Measurements from ENCODE around the gene TFCP2L1. TPM values are rescaled to one million over a fixed set of nuclear protein-coding genes. Genes with fewer than 3 reads are reported as not detected.

The TFCP2L1 gene
- total and polyA plus RNA-seq, 2 of the 4 experiments (the other 2 are of a cell fraction), result not detected

DNA sequence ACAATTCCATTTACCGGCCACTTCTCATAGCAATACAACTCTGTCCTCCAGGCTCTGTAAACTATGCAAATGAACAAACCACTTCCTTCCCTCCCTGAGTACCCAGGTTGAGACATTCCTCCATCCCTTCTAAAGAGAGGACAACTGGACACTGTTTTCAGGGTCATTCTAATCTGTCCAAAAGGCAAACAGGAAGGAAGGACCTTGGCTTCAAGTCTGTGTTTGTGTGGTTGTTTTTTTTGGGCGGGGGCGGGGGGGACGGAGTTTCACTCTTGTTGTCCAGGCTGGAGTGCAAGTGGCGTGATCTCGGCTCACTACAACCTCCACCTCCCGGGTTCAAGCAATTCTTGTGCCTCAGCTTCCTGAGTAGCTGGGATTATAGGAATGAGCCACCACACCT, 3.3 kb downstream of the TFCP2L1 start:
- Histone ChIP-seq H3K9me3 (ENCODE audit: control insufficient read depth, insufficient read depth, low read length) (no peaks in the 10 kb centered on the region), H2BK120ac (ENCODE audit: low read depth, low read length) (no peak overlapping the region), H3K9ac (ENCODE audit: low read depth, low read length) (no peak overlapping the region), H2BK15ac (ENCODE audit: low read depth, low read length) (no peak overlapping the region), H4K91ac (ENCODE audit: insufficient read depth, low read depth, low read length) (no peak overlapping the region), H3K4me1 (ENCODE audit: control insufficient read depth, insufficient read depth, low read length) (no peaks in the 10 kb centered on the region), H4K5ac (ENCODE audit: low read depth, low read length) (no peak overlapping the region), H3K27me3 (ENCODE audit: control insufficient read depth, insufficient read depth, low read length) (peaks cover 54% of the 10 kb centered on the region), H3K4ac (ENCODE audit: low read depth, low read length) (no peak overlapping the region), H4K8ac (ENCODE audit: low read depth in 2 of 2, low read length in 2 of 2) (no peak overlapping the region), H2BK20ac (ENCODE audit: low read depth, low read length) (no peak overlapping the region), H3K56ac (ENCODE audit: extremely low read depth, insufficient read depth, low read length) (no peak overlapping the region), H3K23ac (ENCODE audit: low read depth, low read length) (no peak overlapping the region), H3K36me3 (ENCODE audit: control insufficient read depth, insufficient read depth, low read length) (no peaks in the 10 kb centered on the region), H2AK5ac (ENCODE audit: low read depth, low read length) (no peak overlapping the region), H2AK9ac (replicated peaks; ENCODE audit: low read depth, low read length, poor library complexity) (no peak overlapping the region), H3K18ac (ENCODE audit: low read depth, low read length) (no peak overlapping the region), H3K79me1 (ENCODE audit: low read depth in 1 of 2, low read length in 2 of 2) (no peaks in the 10 kb centered on the region), H3K27ac (ENCODE audit: insufficient read depth, low read length) (no peak overlapping the region), H2BK5ac (ENCODE audit: low read depth, low read length, poor library complexity, severe bottlenecking) (no peak overlapping the region), H3K4me2 (ENCODE audit: low read depth, low read length) (no peak overlapping the region), H4K20me1 (ENCODE audit: insufficient read depth, low read length) (no peaks in the 10 kb centered on the region), H3K9me1 (ENCODE audit: insufficient read depth, low read length) (no peaks in the 10 kb centered on the region), H3K4me3 (ENCODE audit: insufficient read depth, low read depth, low read length) (no peak overlapping the region), H2AFZ (replicated peaks; ENCODE audit: low read length, poor library complexity) (no peak overlapping the region), H3K14ac (replicated peaks; ENCODE audit: low read depth, low read length) (no peak overlapping the region)
- in situ Hi-C loops (cut with MboI; ENCODE audit: low sequenced_read_pairs) (no loop called here), intact Hi-C loops (cut with micrococcal nuclease) (no loop called here), dilution Hi-C loops (cut with HindIII; ENCODE audit: low sequenced_read_pairs, unreplicated experiment) (no loop called here)
- no peak for TF ChIP-seq CEBPB (IDR thresholded peaks at IDR 0.05; ENCODE audit: low read depth, low read length)
- no peak for TF ChIP-seq MAFK (IDR thresholded peaks at IDR 0.05; ENCODE audit: low read depth, low read length)
- TF ChIP-seq NFE2L2 (IDR thresholded peaks at IDR 0.05; ENCODE audit: low read depth, low read length), result no peak
- no peak for TF ChIP-seq CHD1 (IDR thresholded peaks at IDR 0.05; ENCODE audit: low read depth, low read length)
- TF ChIP-seq BHLHE40 (IDR thresholded peaks at IDR 0.05; ENCODE audit: low read depth, low read length), result no peak
- TF ChIP-seq, protein P1, sequence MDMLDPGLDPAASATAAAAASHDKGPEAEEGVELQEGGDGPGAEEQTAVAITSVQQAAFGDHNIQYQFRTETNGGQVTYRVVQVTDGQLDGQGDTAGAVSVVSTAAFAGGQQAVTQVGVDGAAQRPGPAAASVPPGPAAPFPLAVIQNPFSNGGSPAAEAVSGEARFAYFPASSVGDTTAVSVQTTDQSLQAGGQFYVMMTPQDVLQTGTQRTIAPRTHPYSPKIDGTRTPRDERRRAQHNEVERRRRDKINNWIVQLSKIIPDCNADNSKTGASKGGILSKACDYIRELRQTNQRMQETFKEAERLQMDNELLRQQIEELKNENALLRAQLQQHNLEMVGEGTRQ (IDR thresholded peaks at IDR 0.05; ENCODE audit: low read depth, low read length), result no peak
- no peak for TF ChIP-seq RFX5 (IDR thresholded peaks at IDR 0.05; ENCODE audit: low read depth, low read length)
- TF ChIP-seq RCOR1 (IDR thresholded peaks at IDR 0.05; ENCODE audit: insufficient replicate concordance, low read length), result no peak
- 67 to 100% methylated on average over 1 of the region's 7 CpGs for WGBS, 2 experiments (ENCODE audit: extremely low coverage in 2 of 2, insufficient read length in 1 of 2)
- BruUV-seq (replicated peaks), result no TSS peak
- ChIA-PET POLR2A (ENCODE audit: unreplicated experiment) (no interaction called here), CTCF (no interaction called here)
- DNase-seq, result no peak
- no peak for ATAC-seq (ENCODE audit: low read depth)
